Fibroblast of pulmonary artery (primary cell): Measurements from ENCODE around the gene PIAS2.
"Not testable (repeated sequence)": the region's sequence is repeated elsewhere in the genome, so short reads cannot be mapped to it uniquely, and the experiment has no call there.

Experiments used
- DNase-seq: peaks from one replicate; pipeline ENCODE4 v3.0.0-alpha.2; 2010; ENCODE audit warnings: low read depth
- H3K4me3 ChIP-seq: replicated peaks from 2 replicates; pipeline ENCODE4 v1.5.1; 2011; ENCODE audit warnings: low read depth, mild to moderate bottlenecking, control low read depth, low read length, moderate library complexity
- CTCF ChIP-seq: IDR thresholded peaks from 2 replicates; pipeline ENCODE4 v1.5.1; 2011; ENCODE audit warnings: mild to moderate bottlenecking, control low read depth, low read length, inconsistent platforms; ENCODE audit errors: missing control alignments

PIAS2 gene

GRCh38 chr18:46858290-46858689 is 59.0 kb downstream of the PIAS2 start:
- H3K4me3 ChIP-seq, result no peak overlapping the region
- DNase-seq, result no peak
- TF ChIP-seq CTCF, result no peak

GRCh38 chr18:46856973-46857372 is 60.3 kb downstream of the PIAS2 start:
- peak; percentile 8 for DNase-seq
- no peak for TF ChIP-seq CTCF
- H3K4me3 ChIP-seq, result no peak overlapping the region

- no peak for TF ChIP-seq CTCF
- DNase-seq, result no peak
- H3K4me3 ChIP-seq, result no peak overlapping the region
These were observed 68.3 kb downstream of the PIAS2 start for GRCh38 chr18:46849007-46849406.

- TF ChIP-seq CTCF, result no peak
- DNase-seq, result no peak
These were observed 73.9 kb downstream of the PIAS2 start for GRCh38 chr18:46843372-46843771.

GRCh38 chr18:46842583-46842982 is 74.7 kb downstream of the PIAS2 start:
- TF ChIP-seq CTCF, result no peak
- no peak for DNase-seq
- H3K4me3 ChIP-seq, result no peak overlapping the region

More at GRCh38 chr18:46843372-46843771, 73.9 kb downstream of the PIAS2 start:
- H3K4me3 ChIP-seq, result no peak overlapping the region

- H3K4me3 ChIP-seq, result no peak overlapping the region
- no peak for TF ChIP-seq CTCF
- no peak for DNase-seq
These were observed 83.4 kb downstream of the PIAS2 start for GRCh38 chr18:46833899-46834298.

- DNase-seq, result peak; percentile 6
- no peak overlapping the region for H3K4me3 ChIP-seq
- TF ChIP-seq CTCF, result no peak
These were observed 84.5 kb downstream of the PIAS2 start for GRCh38 chr18:46832849-46833248.

GRCh38 chr18:46832422-46832821 is 84.9 kb downstream of the PIAS2 start:
- H3K4me3 ChIP-seq, DNase-seq: not testable (repeated sequence)
